Activated T-helper 1 cell treated with anti-CD3 and anti-CD28 coated beads, Interleukin-12 subunit alpha, Interleukin-12 subunit beta, Interleukin-2, Interleukin-4 antibody, amounts not matched to agents 30 ng/mL and 10 ng/mL and 1 ng/mL, durations not matched to agents 14 hours and 24 hours and 36 hours (primary cell): Measurements from ENCODE around the gene OR8B4. TPM values are rescaled to one million over a fixed set of nuclear protein-coding genes. Genes with fewer than 3 reads are reported as not detected.
"Not testable (repeated sequence)": the region's sequence is repeated elsewhere in the genome, so short reads cannot be mapped to it uniquely, and the experiment has no call there.

Experiments
- DNase-seq: peaks from one replicate; pipeline ENCODE4 v3.0.0; 2021; ENCODE audit warnings: low spot score
- H3K27ac Mint-ChIP-seq: one replicate; pipeline ENCODE4 v1.8.0; 2021; ENCODE audit warnings: mild to moderate bottlenecking, mixed read lengths
- H3K27me3 Mint-ChIP-seq: one replicate; pipeline ENCODE4 v1.8.0; 2022; ENCODE audit warnings: mild to moderate bottlenecking, moderate library complexity, mixed read lengths; ENCODE audit not compliant: insufficient read depth
- H3K36me3 Mint-ChIP-seq: one replicate; pipeline ENCODE4 v1.8.0; 2021; ENCODE audit warnings: low read depth, mixed read lengths
- H3K4me1 Mint-ChIP-seq: one replicate; pipeline ENCODE4 v1.8.0; 2021; ENCODE audit warnings: low read depth, mixed read lengths
- H3K4me3 Mint-ChIP-seq: one replicate; pipeline ENCODE4 v1.8.0; 2021; ENCODE audit warnings: mild to moderate bottlenecking, moderate library complexity, mixed read lengths
- H3K9me3 Mint-ChIP-seq: one replicate; pipeline ENCODE4 v1.8.0; 2021; ENCODE audit warnings: mixed read lengths
- intact Hi-C: fragments of 100-400 bp; cut with micrococcal nuclease; formaldehyde crosslinking; loops from one replicate; pipeline ENCODE4 v1.15.1; 2024
- total RNA-seq: library from RNA; stranded (reverse); gene quantifications from 2 replicates; pipeline ENCODE4 v1.2.3, GENCODE V29; 2022

The OR8B4 gene, protein sequence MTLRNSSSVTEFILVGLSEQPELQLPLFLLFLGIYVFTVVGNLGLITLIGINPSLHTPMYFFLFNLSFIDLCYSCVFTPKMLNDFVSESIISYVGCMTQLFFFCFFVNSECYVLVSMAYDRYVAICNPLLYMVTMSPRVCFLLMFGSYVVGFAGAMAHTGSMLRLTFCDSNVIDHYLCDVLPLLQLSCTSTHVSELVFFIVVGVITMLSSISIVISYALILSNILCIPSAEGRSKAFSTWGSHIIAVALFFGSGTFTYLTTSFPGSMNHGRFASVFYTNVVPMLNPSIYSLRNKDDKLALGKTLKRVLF
- total RNA-seq, result not detected in 2 replicates

DNA sequence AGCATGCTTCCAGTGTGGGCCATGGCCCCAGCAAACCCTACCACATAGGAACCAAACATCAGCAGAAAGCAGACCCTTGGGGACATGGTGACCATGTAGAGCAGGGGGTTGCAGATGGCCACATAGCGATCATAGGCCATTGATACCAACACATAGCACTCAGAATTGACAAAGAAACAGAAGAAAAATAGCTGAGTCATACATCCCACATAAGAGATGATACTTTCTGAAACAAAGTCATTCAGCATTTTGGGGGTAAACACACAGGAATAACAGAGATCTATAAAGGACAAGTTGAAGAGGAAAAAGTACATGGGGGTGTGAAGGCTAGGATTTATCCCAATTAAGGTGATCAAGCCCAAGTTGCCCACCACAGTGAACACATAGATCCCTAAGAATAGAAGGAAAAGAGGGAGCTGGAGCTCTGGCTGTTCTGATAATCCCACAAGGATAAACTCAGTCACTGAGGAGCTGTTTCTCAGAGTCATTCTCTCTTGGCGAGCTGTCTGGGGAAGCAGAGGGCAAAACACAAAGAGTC lies at the start of gene OR8B4:
Gene OR8B4 (minus strand): TSS at position 488 of the 538 bp plus-strand sequence. CDS start 0 bp downstream, at position 488.
- peaks cover 8% of the 10 kb centered on the region for H3K27me3 Mint-ChIP-seq
- no peaks in the 10 kb centered on the region for H3K4me1 Mint-ChIP-seq
- H3K9me3 Mint-ChIP-seq, result peaks cover 1% of the 10 kb centered on the region
- DNase-seq, result no peak
- no peak within 1 kb of the TSS for H3K27ac Mint-ChIP-seq
- intact Hi-C loops, result no loop called here
- H3K36me3 Mint-ChIP-seq, result no peaks in the 10 kb centered on the region
- H3K4me3 Mint-ChIP-seq, result no peak within 1 kb of the TSS

DNA sequence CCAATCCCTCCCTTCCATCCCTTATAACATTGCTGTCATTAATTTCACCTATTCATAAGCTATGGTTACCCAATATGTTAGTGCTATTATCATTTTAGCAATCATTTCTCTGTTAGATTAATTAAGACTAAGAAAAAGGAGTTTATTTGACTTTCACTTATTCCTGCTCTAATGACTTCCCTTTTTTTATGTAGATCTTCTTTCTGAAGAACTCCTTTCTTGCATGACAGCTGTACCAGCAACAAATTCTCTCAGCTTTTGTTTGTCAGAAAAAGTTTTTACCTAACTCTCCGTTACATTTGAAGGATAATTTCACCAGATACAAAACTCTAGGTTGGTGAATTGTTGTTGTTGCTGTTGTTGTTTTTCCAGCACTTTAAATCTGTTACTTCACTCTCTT lies 49.4 kb upstream of the OR8B4 start:
- Mint-ChIP-seq H3K27ac (no peak overlapping the region), H3K27me3 (peaks cover 10% of the 10 kb centered on the region), H3K9me3 (no peaks in the 10 kb centered on the region), H3K4me1 (no peaks in the 10 kb centered on the region), H3K4me3 (no peak overlapping the region), H3K36me3 (no peaks in the 10 kb centered on the region)
- intact Hi-C loops, result no loop called here
- DNase-seq, result no peak

DNA sequence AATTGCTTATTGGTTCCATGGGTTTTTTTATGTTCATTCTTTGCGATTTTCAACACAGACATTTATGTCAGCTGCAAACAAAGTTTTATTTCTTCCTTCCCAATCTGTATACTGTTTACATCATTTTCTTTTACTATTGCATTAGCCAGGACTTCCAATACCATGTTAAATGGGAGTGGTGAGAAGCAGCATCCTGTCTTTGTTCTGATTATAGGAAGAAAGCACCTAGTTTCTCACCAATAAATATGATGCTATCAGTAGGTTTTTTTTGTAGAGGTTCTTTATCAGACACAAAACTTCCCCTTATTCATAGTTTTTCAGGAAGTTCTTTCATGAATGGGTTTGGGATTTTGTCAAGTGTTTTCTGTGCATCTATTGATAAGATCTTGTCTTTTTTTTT lies 48.8 kb upstream of the OR8B4 start:
- intact Hi-C loops, result no loop called here
- no peaks in the 10 kb centered on the region for H3K4me1 Mint-ChIP-seq
- H3K9me3 Mint-ChIP-seq, result no peaks in the 10 kb centered on the region
- H3K27me3 Mint-ChIP-seq, result peaks cover 10% of the 10 kb centered on the region
- H3K27ac Mint-ChIP-seq, result no peak overlapping the region
- no peak overlapping the region for H3K4me3 Mint-ChIP-seq
- H3K36me3 Mint-ChIP-seq, result no peaks in the 10 kb centered on the region
- no peak for DNase-seq

DNA sequence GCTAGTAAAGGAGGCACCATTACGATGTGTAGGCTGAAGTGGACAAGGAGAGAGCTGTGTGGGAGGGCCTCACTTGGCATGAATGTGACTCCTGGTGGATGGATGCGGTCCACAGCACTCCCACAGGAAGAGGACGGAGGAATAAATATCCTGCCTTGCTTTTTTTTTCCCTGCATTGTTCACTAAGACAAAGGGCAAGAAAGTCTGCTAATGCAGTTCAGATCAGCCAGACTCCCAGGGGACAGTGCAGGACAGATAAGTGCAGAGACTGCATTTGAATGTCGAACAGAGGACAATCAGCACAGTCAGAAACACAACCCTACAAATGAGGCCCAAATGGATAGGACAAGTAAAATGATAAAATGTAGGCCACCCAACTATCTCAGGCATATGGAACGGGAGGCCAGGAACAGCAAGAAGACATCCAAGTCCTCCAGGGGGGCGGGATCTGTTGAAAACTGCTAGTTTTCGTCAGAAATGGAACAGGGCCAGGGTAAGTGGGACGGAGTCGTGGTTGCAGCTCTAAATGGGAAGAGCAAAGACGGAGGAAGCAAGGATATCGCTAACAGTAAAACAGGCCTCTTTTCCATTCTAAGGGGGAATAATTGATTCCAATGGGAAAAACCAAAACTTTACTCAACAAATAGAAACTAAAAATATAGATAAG lies 46.0 kb upstream of the OR8B4 start:
- Mint-ChIP-seq H3K4me3 (no peak overlapping the region), H3K4me1 (no peaks in the 10 kb centered on the region), H3K27me3 (peaks cover 8% of the 10 kb centered on the region), H3K9me3 (no peaks in the 10 kb centered on the region), H3K27ac (no peak overlapping the region), H3K36me3 (no peaks in the 10 kb centered on the region)
- intact Hi-C loops, result no loop called here
- no peak for DNase-seq

DNA sequence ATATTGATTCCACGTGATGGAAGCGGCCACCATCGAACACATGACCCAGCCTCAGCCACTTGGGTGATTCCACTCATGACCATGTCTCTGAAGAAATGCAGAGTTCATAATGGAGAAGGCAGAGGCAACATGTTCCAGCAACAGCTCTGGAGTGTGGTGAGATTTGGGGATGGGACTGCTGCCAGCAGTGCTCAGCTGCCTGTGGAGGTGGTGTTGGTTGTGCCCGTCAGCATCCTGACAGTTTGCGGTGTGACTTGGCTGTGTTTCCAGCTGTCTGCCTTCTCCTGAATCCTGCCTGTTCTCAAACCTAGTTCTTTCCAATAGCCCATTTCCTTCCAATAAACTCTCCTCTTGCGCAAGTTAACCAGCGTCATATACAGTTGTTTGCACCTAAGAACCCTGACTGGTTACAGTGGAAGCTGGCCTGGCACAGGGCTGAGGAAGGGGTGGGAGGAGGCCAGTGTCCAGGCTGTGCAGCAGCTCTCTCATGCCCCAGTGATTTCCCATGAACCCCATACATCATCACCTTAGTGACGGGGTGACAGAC lies 42.8 kb upstream of the OR8B4 start:
- no peak overlapping the region for H3K27ac Mint-ChIP-seq
- intact Hi-C loops, result no loop called here
- no peak overlapping the region for H3K4me3 Mint-ChIP-seq
- H3K9me3 Mint-ChIP-seq, result no peaks in the 10 kb centered on the region
- no peaks in the 10 kb centered on the region for H3K4me1 Mint-ChIP-seq
- H3K27me3 Mint-ChIP-seq, result peaks cover 2% of the 10 kb centered on the region
- H3K36me3 Mint-ChIP-seq, result no peaks in the 10 kb centered on the region
- DNase-seq, result no peak

DNA sequence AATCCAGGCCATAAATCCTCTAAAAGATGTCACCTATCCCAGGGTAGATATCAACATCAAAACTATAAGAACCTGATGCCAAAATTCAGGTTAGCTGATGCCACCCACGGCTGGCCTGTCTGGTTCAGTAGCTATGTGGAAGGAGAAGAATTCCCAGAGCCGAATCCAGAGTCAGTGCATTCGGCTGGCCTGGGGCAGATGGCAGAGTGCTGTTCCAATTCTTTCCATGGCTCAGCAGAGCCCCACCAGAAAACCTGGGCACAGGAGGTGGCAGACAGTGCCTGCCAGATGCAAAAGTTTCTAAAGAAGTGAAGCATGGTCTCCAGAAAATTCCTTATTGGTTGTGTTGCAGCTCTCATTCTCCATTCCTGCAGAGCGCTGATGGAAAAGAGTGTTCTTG lies 40.7 kb upstream of the OR8B4 start:
- Mint-ChIP-seq H3K27ac (no peak overlapping the region), H3K4me3 (no peak overlapping the region), H3K36me3 (no peaks in the 10 kb centered on the region), H3K27me3 (peaks cover 2% of the 10 kb centered on the region), H3K4me1 (no peaks in the 10 kb centered on the region), H3K9me3 (no peaks in the 10 kb centered on the region)
- DNase-seq, result no peak
- intact Hi-C loops, result no loop called here

DNA sequence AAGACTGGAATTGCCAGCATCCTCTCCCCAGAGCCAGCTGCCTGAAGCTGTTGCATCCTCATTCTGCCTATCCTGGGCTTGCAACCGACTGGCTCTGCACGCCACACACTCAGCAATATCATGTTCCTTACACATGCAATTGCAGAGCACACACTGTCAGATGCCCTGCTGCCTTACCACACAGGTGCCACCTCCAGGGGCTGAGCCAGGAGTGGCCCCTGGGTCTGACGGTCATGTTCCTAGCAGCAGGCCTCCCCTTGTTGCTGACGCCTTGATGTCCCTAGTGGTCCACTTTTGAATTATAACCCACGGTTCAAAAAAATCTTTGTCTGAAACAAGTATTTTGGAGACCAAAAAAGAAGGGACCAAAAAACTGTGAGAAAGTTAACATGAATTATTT lies 39.3 kb upstream of the OR8B4 start:
- no peak overlapping the region for H3K4me3 Mint-ChIP-seq
- DNase-seq, result no peak
- intact Hi-C loops, result no loop called here
- no peak overlapping the region for H3K27ac Mint-ChIP-seq
- no peaks in the 10 kb centered on the region for H3K36me3 Mint-ChIP-seq
- H3K9me3 Mint-ChIP-seq, result no peaks in the 10 kb centered on the region
- peaks cover 2% of the 10 kb centered on the region for H3K27me3 Mint-ChIP-seq
- no peaks in the 10 kb centered on the region for H3K4me1 Mint-ChIP-seq

DNA sequence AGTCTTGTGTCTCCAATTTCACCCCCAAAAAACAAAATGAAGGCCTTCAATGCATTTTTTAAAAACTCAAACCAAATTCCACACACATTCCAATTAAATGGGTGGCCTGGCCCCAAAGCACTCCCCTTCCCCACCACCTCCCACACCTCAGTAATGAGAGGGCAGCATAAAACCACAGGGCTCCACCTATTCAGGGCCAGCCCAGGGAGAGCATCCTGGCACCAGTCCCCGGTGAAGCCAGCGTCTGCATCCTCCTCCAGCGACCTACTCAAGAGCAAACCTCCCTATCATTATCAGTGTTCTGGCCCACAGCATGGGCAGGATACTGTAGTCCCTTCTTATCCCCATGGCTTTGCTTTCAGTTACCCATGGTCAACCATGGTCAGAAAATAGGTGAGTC lies 38.7 kb upstream of the OR8B4 start:
- peaks cover 2% of the 10 kb centered on the region for H3K27me3 Mint-ChIP-seq
- intact Hi-C loops, result no loop called here
- H3K36me3 Mint-ChIP-seq, result no peaks in the 10 kb centered on the region
- no peak for DNase-seq
- no peak overlapping the region for H3K27ac Mint-ChIP-seq
- H3K4me3 Mint-ChIP-seq, result no peak overlapping the region
- no peaks in the 10 kb centered on the region for H3K4me1 Mint-ChIP-seq
- H3K9me3 Mint-ChIP-seq, result no peaks in the 10 kb centered on the region

DNA sequence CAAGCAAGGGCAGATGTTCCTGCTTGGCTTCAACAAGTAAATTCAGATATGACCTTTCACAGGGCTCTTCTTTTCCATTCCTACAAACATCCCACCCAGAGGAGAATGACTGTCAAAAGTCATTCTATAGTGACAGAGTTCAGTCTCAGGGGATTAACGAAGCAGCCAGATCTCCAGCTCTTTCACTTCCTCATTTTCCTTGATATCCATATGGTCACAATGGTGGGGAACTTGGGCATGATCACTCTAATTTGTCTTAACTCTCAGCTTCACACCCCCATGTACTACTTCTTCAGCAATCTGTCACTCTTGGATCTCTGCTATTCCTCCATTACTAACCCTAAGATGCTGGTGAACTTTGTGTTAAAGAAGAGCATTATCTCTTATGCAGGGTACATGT lies 35.8 kb upstream of the OR8B4 start:
- intact Hi-C loops, result no loop called here
- no peaks in the 10 kb centered on the region for H3K4me1 Mint-ChIP-seq
- H3K9me3 Mint-ChIP-seq, result no peaks in the 10 kb centered on the region
- peaks cover 2% of the 10 kb centered on the region for H3K27me3 Mint-ChIP-seq
- no peak overlapping the region for H3K4me3 Mint-ChIP-seq
- H3K36me3 Mint-ChIP-seq, result no peaks in the 10 kb centered on the region
- no peak overlapping the region for H3K27ac Mint-ChIP-seq
- DNase-seq, result no peak

DNA sequence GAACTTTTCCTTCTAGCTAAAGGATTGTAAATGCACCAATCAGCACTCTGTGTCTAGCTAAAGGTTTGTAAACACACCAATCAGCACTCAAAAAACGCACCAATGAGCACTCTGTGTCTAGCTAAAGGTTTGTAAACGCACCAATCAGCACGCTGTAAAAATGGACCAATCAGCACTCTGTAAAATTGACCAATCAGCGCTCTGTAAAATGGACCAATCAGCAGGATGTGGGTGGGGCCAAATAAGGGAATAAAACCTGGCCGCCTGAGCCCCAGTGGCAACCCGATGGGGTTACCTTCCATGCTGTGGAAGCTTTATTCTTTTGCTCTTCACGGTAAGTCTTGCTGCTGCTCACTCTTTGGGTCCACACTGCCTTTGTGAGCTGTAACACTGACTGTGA lies 34.7 kb upstream of the OR8B4 start:
- intact Hi-C loops, H3K27me3 Mint-ChIP-seq, H3K9me3 Mint-ChIP-seq, H3K4me1 Mint-ChIP-seq, H3K27ac Mint-ChIP-seq, H3K4me3 Mint-ChIP-seq, DNase-seq, H3K36me3 Mint-ChIP-seq: not testable (repeated sequence)

DNA sequence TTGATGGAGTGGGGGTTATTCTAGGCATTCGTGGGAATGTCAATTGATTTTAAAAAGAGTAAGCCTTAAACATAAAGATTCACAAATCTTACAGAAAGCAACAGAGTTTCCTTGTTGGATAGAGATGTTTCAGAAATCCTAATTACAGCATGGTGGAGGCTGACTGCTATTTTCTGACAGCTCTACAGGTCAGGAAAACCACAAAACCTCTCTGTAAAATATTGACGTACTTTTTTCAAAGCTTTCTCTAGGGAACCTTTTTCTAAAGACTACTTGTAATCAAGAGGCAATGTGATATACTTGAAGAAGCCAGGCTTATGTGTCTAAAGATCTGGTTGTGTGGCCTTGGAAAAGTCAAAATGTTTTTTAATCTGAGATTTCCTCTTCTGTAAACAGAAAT lies 29.9 kb upstream of the OR8B4 start:
- H3K27ac Mint-ChIP-seq, result no peak overlapping the region
- H3K4me3 Mint-ChIP-seq, result no peak overlapping the region
- no peaks in the 10 kb centered on the region for H3K36me3 Mint-ChIP-seq
- H3K4me1 Mint-ChIP-seq, result no peaks in the 10 kb centered on the region
- H3K27me3 Mint-ChIP-seq, result peaks cover 5% of the 10 kb centered on the region
- intact Hi-C loops, result no loop called here
- no peak for DNase-seq
- H3K9me3 Mint-ChIP-seq, result no peaks in the 10 kb centered on the region

DNA sequence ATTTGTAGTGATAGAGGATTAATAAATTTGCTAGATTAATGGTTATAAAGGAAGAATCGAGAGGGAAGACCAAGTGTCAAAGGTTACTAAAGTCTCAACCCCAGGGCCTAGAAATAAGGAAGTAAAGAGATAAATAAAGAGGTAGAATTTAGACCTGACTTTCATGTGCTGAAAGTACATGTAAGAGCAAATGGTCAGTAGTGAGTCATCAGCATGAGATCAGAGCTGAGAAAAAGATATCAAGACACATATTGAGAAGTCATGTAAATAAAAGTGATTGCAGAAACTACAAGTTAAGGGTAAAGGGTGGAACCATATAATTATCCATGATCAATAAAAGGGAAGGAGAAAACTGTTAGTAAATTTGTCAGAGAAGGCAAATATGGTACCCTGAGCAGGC lies 22.2 kb upstream of the OR8B4 start:
- intact Hi-C loops, result no loop called here
- Mint-ChIP-seq H3K4me1 (no peaks in the 10 kb centered on the region), H3K36me3 (no peaks in the 10 kb centered on the region), H3K27ac (no peak overlapping the region), H3K9me3 (no peaks in the 10 kb centered on the region), H3K4me3 (no peak overlapping the region), H3K27me3 (no peaks in the 10 kb centered on the region)
- no peak for DNase-seq

DNA sequence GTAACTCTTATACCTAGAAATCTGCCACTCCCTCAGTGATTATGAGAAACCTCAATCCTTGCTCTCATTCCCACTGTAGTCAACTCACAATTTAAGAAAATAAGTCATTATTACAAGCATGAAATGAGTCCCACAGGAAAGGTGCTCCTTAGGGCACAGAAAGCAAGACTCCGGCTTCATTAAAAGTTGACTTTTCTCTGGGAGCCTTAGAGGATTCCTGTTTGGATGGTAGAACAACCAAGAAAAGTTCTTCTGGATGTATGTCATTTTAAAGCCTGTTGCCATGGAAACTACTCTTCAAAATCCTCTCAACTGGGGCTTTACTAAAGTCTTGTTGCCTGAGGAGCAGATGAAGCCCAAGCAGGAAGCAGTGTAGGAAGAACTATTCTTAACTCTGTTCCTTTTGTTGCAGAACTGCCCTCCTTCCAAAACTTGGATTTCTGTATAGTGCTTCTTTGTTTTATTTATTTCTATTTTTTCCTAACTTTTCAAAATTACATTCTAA lies 21.0 kb upstream of the OR8B4 start, which contains the start of gene OR8B8:
Gene OR8B8 (minus strand): TSS at position 51 of the 505 bp plus-strand sequence. CDS start 4,611 bp downstream, outside the sequence.
- intact Hi-C loops, result no loop called here
- no peak for DNase-seq
- H3K27ac Mint-ChIP-seq, result no peak within 1 kb of the TSS
- no peaks in the 10 kb centered on the region for H3K4me1 Mint-ChIP-seq
- H3K36me3 Mint-ChIP-seq, result no peaks in the 10 kb centered on the region
- H3K9me3 Mint-ChIP-seq, result no peaks in the 10 kb centered on the region
- no peak within 1 kb of the TSS for H3K4me3 Mint-ChIP-seq
- H3K27me3 Mint-ChIP-seq, result no peaks in the 10 kb centered on the region
